Measurements from ENCODE around the gene GRM4. TPM values are rescaled to one million over a fixed set of nuclear protein-coding genes. Genes with fewer than 3 reads are reported as not detected.

GRM4 gene
- total and polyA plus RNA-seq, 10 of the 15 experiments (the other 5 are each of a cell fraction or from before 2014, with no cell fraction given) = 0.01 to 0.31 (median 0.05) TPM; not detected in 2

DNA sequence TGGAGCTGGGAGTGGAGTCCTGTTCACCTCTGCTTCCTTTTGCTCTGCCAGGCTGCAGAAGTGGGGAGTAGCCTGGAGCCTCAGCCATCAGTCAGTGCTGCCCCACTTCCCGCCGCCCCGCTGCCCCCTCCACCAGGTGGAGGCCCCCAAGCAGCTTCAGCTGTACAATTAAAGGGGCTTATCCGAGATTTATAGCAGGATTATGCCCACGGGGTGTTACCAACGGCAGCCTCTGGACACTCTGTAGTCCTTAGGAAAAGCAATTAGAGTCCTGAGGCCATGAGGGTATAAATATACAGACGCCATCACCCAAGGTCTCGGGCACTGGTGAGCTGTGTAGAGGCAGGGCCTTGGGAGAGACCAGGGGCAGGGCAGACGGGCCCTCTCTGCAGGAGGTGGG lies 55.4 kb downstream of the GRM4 start:
- H3K4me1 ChIP-seq (ENCODE audit: control insufficient read depth, insufficient read depth, low read length) = no peaks in the 10 kb centered on the region
- ATAC-seq = no peak
- POLR2A ChIA-PET = no interaction called here
- no TSS peak for BruUV-seq (replicated peaks)
- no peak for DNase-seq (ENCODE audit: low read depth, low spot score)
- H3K9ac ChIP-seq (ENCODE audit: control insufficient read depth, insufficient read depth, low read length) = no peak overlapping the region
- H3K27me3 ChIP-seq (replicated peaks in 1 of 2; ENCODE audit: control insufficient read depth in 2 of 2, insufficient read depth in 2 of 2, low read length in 1 of 2) = no peaks in the 10 kb centered on the region; a peak in 2 of 4 replicates
- no peak overlapping the region for H2AFZ ChIP-seq (ENCODE audit: control insufficient read depth, low read depth, low read length)
- in situ Hi-C loops (cut with MboI) (no loop called here), intact Hi-C loops (cut with micrococcal nuclease; ENCODE audit: unreplicated experiment) (no loop called here)
- no peak overlapping the region for H3K4me3 ChIP-seq
- CTCF ChIA-PET = no interaction called here
- RAD21 ChIA-PET (ENCODE audit: unreplicated experiment) = no interaction called here
- H4K20me1 ChIP-seq (ENCODE audit: control insufficient read depth, insufficient read depth) = no peaks in the 10 kb centered on the region
- H3K9me3 ChIP-seq (replicated peaks; ENCODE audit: control insufficient read depth, insufficient read depth, low read length) = no peaks in the 10 kb centered on the region
- H3K36me3 ChIP-seq (ENCODE audit: control insufficient read depth in 2 of 2, insufficient read depth in 2 of 2, low read length in 1 of 2) = no peaks in the 10 kb centered on the region
- SMC1A ChIA-PET (ENCODE audit: uncharacterized antibody, unreplicated experiment) = no interaction called here
- no peak overlapping the region for H3K4me2 ChIP-seq (ENCODE audit: control insufficient read depth, insufficient read depth)
- TF ChIP-seq NFYA (IDR thresholded peaks at IDR 0.05; ENCODE audit: borderline replicate concordance, low read depth, low read length) (no peak), DPF2 (IDR thresholded peaks at IDR 0.05) (no peak), HDGF (IDR thresholded peaks at IDR 0.05) (no peak), MTA2 (IDR thresholded peaks at IDR 0.05; ENCODE audit: low read depth) (no peak), KLF5 (IDR thresholded peaks at IDR 0.05; ENCODE audit: partially characterized antibody) (no peak), ZNF207 (IDR thresholded peaks at IDR 0.05; ENCODE audit: borderline replicate concordance) (no peak), RBBP5 (conservative IDR thresholded peaks at IDR 0.05) (no peak), HSF1 (IDR thresholded peaks at IDR 0.05; ENCODE audit: low read depth, low read length) (no peak), ZNF24 (IDR thresholded peaks at IDR 0.05) (no peak), E2F4 (IDR thresholded peaks at IDR 0.05; ENCODE audit: low read depth, low read length) (no peak), GABPA (IDR thresholded peaks at IDR 0.05; ENCODE audit: low read depth) (no peak), NR2C2 (IDR thresholded peaks at IDR 0.05; ENCODE audit: borderline replicate concordance, control insufficient read depth, insufficient read length, low read depth) (no peak), NR2C1 (IDR thresholded peaks at IDR 0.05) (no peak), CBX3 (IDR thresholded peaks at IDR 0.05; ENCODE audit: borderline replicate concordance, low read depth) (no peak), RCOR1 (conservative IDR thresholded peaks at IDR 0.05; ENCODE audit: low read depth, low read length) (no peak), ZNF384 (IDR thresholded peaks at IDR 0.05; ENCODE audit: borderline replicate concordance, low read depth, low read length) (no peak), YBX1 (IDR thresholded peaks at IDR 0.05) (no peak)
- TF ChIP-seq, protein P1, sequence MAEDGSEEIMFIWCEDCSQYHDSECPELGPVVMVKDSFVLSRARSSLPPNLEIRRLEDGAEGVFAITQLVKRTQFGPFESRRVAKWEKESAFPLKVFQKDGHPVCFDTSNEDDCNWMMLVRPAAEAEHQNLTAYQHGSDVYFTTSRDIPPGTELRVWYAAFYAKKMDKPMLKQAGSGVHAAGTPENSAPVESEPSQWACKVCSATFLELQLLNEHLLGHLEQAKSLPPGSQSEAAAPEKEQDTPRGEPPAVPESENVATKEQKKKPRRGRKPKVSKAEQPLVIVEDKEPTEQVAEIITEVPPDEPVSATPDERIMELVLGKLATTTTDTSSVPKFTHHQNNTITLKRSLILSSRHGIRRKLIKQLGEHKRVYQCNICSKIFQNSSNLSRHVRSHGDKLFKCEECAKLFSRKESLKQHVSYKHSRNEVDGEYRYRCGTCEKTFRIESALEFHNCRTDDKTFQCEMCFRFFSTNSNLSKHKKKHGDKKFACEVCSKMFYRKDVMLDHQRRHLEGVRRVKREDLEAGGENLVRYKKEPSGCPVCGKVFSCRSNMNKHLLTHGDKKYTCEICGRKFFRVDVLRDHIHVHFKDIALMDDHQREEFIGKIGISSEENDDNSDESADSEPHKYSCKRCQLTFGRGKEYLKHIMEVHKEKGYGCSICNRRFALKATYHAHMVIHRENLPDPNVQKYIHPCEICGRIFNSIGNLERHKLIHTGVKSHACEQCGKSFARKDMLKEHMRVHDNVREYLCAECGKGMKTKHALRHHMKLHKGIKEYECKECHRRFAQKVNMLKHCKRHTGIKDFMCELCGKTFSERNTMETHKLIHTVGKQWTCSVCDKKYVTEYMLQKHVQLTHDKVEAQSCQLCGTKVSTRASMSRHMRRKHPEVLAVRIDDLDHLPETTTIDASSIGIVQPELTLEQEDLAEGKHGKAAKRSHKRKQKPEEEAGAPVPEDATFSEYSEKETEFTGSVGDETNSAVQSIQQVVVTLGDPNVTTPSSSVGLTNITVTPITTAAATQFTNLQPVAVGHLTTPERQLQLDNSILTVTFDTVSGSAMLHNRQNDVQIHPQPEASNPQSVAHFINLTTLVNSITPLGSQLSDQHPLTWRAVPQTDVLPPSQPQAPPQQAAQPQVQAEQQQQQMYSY (CRISPR knock-in tag; IDR thresholded peaks at IDR 0.05) = no peak
- no peaks in the 10 kb centered on the region for H3K79me2 ChIP-seq (ENCODE audit: control insufficient read depth, insufficient read depth, low read length)
- under 1% methylated on average over 9 of the region's 9 CpGs for WGBS (ENCODE audit: insufficient coverage, insufficient replicate concordance, low lambda C conversion rate, missing lambda C conversion rate)
- no peak for FAIRE-seq
- H3K27ac ChIP-seq (ENCODE audit: control insufficient read depth, insufficient read depth) = no peak overlapping the region

All from GM12878 (cell line).